ENCODE measurements around the gene BLMH. TPM values are rescaled to one million over a fixed set of nuclear protein-coding genes. Genes with fewer than 3 reads are reported as not detected.

Gene BLMH
- total and polyA plus RNA-seq, 2 donors (not counting 3 experiments of a cell fraction or from before 2014, with no cell fraction given), result 24.6 to 65.8 TPM

DNA sequence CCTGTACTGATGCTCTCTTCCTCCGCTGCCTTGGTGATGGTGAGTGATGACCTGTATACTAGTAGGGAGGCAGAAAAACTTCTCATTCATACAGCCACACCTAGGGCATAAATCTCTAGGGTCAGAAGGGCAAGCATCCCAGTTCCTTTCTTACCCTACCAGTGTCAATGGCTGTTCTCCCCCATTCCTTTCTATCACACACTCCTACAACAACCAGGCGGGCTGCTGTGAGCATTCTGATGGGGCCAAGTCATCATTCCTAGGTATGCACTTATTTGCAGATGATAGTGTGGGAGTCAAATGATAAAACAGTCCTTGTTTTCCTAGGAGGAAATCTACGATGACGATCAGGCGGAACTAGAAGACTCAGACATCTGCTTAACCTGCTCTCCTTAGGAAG is 42.3 kb downstream of the BLMH start:
- no peak overlapping the region for H3K9ac ChIP-seq (replicated peaks; ENCODE audit: extremely low read depth, insufficient read depth, low read length)
- CTCF ChIA-PET, result interaction anchor here (1.7 to 2.2 kb wide), 2 partner anchors 8 to 12 kb away, joined by 4 to 8 read pairs; no protein-coding TSS in a partner anchor
- intact Hi-C loops (cut with micrococcal nuclease), result no loop called here

More for the DNA sequence above, 42.3 kb downstream of the BLMH start:
- no peak overlapping the region for H3K27ac ChIP-seq (ENCODE audit: insufficient read depth, low read depth, low read length)
- no peaks in the 10 kb centered on the region for H3K9me1 ChIP-seq (replicated peaks; ENCODE audit: control insufficient read depth, extremely low read depth, insufficient read depth, low read length)
- no peaks in the 10 kb centered on the region for H3K4me1 ChIP-seq (ENCODE audit: control insufficient read depth, extremely low read depth, insufficient read depth, low read length)
- dilution Hi-C loops (cut with MboI; ENCODE audit: extremely low pct_ligation_motif_present, low sequenced_read_pairs), result no loop called here
- no peaks in the 10 kb centered on the region for H4K20me1 ChIP-seq (replicated peaks; ENCODE audit: control insufficient read depth, extremely low read depth, insufficient read depth, low read length)
- POLR2A ChIA-PET, result no interaction called here
- H3K9me3 ChIP-seq (replicated peaks; ENCODE audit: control insufficient read depth, insufficient read depth, low read length), result no peaks in the 10 kb centered on the region
- DNase-seq (ENCODE audit: low read depth, low spot score), result no peak
- no peak for FAIRE-seq
- H3K27me3 ChIP-seq (ENCODE audit: control insufficient read depth in 2 of 2, insufficient read depth in 2 of 2, low read length in 2 of 2), result no peaks in the 10 kb centered on the region
- H3K4me2 ChIP-seq (ENCODE audit: insufficient read depth, low read length), result no peak overlapping the region
- no peak overlapping the region for H3K4me3 ChIP-seq (replicated peaks in 1 of 3; ENCODE audit: insufficient read depth in 1 of 3, low read depth in 1 of 3, low read length in 3 of 3)
- no TSS peak for BruUV-seq (replicated peaks)
- peaks cover 8 to 18% of the 10 kb centered on the region in 2 experiments for H3K36me3 ChIP-seq (ENCODE audit: control insufficient read depth in 2 of 2, extremely low read depth in 1 of 2, insufficient read depth in 2 of 2, low read length in 2 of 2)
- no peak for TF ChIP-seq POLR2AphosphoS5 (IDR thresholded peaks at IDR 0.05; ENCODE audit: insufficient read depth, low read depth, low read length)
- no peak for TF ChIP-seq GATA2 (IDR thresholded peaks at IDR 0.05; ENCODE audit: insufficient read depth, insufficient read length, low read depth, low read length)
- no peak for TF ChIP-seq EZH2 (IDR thresholded peaks at IDR 0.05; ENCODE audit: borderline replicate concordance, low read depth, low read length, severe bottlenecking)
- TF ChIP-seq, protein P1, sequence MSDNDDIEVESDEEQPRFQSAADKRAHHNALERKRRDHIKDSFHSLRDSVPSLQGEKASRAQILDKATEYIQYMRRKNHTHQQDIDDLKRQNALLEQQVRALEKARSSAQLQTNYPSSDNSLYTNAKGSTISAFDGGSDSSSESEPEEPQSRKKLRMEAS (IDR thresholded peaks at IDR 0.05; ENCODE audit: insufficient read depth, insufficient read length), result no peak
- no peak for TF ChIP-seq FOS (IDR thresholded peaks at IDR 0.05; ENCODE audit: borderline replicate concordance, insufficient read depth, low read length)
- no peak for TF ChIP-seq JUN (IDR thresholded peaks at IDR 0.05; ENCODE audit: borderline replicate concordance, insufficient read depth, insufficient read length, low read depth)
- no peak for TF ChIP-seq POLR2A (IDR thresholded peaks at IDR 0.05; ENCODE audit: low read depth, low read length)
- no peak for TF ChIP-seq MYC (IDR thresholded peaks at IDR 0.05; ENCODE audit: low read depth, low read length)
- TF ChIP-seq CTCF (IDR thresholded peaks at IDR 0.05; ENCODE audit: extremely low read depth in 1 of 2, insufficient read depth in 1 of 2, low read depth in 1 of 2, low read length in 2 of 2), result no peak
- H2AFZ ChIP-seq (ENCODE audit: low read depth, low read length), result no peak overlapping the region
- H3K79me2 ChIP-seq (ENCODE audit: control insufficient read depth, insufficient read depth, low read length), result no peaks in the 10 kb centered on the region

Measured in endothelial cell of umbilical vein (primary cell).